ENCODE measurements around the gene VAV1. TPM values are rescaled to one million over a fixed set of nuclear protein-coding genes. Genes with fewer than 3 reads are reported as not detected.
"Not testable (repeated sequence)": the region's sequence is repeated elsewhere in the genome, so short reads cannot be mapped to it uniquely, and the experiment has no call there.

Gene VAV1
- total RNA-seq, 1 donor from 2014 or later = 161 TPM

DNA sequence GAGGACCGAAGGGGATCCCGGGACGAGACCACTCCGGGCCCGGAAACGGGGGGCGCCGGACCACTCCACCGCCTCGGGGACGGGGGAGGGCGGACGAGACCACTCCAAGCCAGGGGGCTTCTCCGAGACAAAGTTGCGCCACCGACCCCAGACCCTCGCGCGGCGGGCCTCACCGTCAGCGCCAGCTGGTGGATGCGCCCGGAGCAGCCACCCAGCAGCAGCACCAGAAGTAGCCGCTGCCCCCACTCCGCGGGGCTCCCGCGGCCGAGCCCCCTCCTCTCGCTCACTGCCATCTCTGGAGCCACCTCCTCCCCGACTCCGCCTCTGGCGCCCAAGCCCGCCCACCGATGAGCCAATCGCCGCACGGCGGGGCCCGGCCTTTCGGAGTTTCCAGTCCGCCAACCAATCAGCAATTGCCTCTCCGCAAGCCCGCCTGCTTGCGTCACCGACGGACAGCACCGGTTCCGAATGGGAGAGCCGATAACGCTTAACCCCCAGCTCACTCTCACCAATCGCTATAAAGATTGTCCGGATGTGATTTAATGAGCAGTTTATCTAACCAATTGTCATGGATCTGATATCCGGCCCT, 35.1 kb upstream of the VAV1 start, which contains the start of gene GPR108:
GPR108 (minus strand) TSS at position 297 of the 589 bp plus-strand sequence; CDS start at position 293, 4 bp downstream.
- intact Hi-C loops (cut with micrococcal nuclease) = loop anchor here (1.0 to 5.0 kb wide), 11 partner anchors 16 to 1655 kb away; partner anchors contain the start of genes DUS3L, GTF2F1, RAB11B and RANBP3

DNA sequence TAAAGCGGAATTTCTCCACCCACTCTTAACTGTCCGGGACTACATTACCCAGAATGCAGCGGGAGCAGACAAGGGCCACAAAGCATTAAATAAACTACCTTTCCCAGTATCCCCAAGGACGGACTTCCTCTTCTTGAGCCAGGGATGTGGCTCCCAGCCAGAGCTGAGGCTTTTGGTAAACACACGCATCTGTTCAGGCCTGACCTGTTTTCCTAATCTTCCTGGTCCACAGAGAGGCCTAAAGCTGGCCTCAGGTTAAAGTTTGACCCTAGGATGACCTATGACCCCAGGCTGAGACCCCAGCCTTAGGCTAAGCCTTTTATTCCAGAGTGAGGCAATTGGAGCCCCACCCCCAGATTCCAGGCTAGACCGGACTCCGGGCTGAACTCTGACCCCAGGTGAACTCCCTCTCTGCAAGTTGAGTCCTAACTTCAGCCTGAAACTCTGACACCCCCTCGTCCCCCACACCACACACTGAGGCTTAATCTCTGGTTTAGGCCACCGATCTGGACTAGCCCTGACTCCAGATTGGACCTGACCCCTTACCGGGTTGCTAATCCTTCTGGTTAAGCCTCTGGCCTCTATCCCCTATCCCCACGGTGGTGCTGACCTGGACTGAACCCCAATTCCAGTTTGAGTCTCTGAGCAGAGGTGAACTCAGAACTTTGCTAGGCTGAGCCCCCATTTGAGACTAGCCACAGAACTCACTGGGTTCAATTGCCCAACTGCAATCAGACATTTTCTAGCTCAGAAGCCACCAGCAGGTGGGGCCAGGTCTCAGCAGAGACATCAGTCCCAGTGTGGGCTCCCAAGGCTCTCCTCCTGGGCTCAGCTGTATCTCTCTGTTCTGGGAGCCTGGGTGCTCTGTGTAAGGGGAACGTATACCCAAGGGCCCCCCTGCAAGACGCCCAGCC, 34.4 kb upstream of the VAV1 start:
- intact Hi-C loops (cut with micrococcal nuclease) = loop anchor here (1.0 to 5.0 kb wide), 16 partner anchors 15 to 1654 kb away; partner anchors contain the start of genes DUS3L, GTF2F1, RAB11B and RANBP3

- intact Hi-C loops (cut with micrococcal nuclease) = loop anchor here (1.0 to 5.0 kb wide), 9 partner anchors 33 to 1653 kb away; partner anchors contain the start of genes GTF2F1, RAB11B, RANBP3 and VAV1
Observed at GRCh38 chr19:6738787-6739389, 33.6 kb upstream of the VAV1 start.

- intact Hi-C loops (cut with micrococcal nuclease) = loop anchor here (1.0 to 5.0 kb wide), 5 partner anchors 33 to 1653 kb away; partner anchors contain the start of genes GTF2F1, RAB11B, RANBP3 and VAV1
Observed at GRCh38 chr19:6739390-6739882, 33.1 kb upstream of the VAV1 start, which contains the start of gene TRIP10. TSS of gene TRIP10 (plus strand) at chr19:6739680. CDS start at chr19:6739762, 82 bp downstream.

DNA sequence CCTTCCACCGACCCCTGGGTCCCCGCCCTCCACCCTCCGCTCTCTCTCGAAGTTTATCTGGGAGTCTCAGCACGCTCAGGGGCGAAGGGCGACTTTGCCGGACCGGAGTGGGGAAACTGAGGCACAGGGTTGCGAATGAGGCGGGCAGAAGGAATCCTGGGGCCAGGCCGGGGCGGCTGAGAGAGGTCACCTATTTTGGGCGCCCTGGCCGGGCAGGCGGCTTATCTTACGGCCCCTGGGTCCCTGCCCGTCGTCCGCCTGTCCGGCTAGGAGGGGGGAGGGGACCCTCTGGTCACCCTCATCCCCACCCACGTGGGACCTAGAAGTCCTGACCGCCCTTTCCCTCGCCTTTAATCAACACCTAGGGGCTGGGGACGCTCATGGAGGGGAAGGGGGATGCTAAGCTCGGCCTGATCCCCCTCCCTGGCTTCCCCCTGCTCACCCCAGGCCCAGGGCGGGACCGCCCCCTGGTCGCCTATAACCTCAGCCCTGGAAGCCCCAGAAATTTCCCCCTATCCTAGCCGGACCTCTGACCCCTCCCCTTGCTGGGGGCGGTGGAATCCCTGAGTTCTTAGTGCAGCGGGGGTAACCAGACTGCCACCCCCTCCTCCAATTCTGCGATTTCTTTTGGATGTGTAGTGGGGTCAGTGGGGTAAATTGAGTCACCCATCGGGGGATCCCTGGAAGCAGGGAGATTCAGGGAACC, 32.5 kb upstream of the VAV1 start:
- intact Hi-C loops (cut with micrococcal nuclease) = loop anchor here (1.0 to 5.0 kb wide), 5 partner anchors 32 to 1652 kb away; partner anchors contain the start of genes GTF2F1, RAB11B, RANBP3 and VAV1

DNA sequence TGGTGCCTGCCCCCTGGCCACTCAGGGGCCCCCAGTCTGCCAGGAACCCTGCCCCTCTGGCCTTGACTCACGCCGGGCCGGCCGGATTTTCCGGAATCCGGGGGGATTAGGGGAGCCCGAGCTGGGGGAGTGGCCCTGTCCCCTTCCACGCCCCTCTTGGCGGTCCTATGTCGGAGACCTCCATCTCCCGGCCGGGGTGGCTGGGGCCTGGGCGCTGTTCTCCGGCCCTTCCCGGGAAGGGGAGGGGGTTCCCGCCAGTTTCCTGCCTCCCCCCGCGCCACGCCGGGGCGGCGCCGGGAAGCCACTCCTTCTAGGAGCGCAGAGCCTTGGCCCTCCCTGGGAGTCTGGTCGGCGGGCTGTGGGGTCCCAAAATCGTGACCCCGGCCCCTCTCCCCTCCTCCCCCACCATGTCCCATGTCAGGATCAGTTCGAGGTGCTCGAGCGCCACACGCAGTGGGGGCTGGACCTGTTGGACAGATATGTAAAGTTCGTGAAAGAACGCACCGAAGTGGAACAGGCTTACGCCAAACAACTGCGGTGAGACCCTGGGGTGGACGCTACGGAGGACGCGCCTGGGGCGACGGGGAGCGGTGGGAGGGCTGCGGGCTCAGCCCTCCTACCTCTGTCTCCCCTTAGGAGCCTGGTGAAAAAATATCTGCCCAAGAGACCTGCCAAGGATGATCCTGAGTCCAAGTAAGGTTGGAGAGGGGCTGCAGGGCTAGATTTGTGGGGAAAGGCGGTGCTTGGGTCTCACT, 31.7 kb upstream of the VAV1 start:
- intact Hi-C loops (cut with micrococcal nuclease) = no loop called here

- intact Hi-C loops (cut with micrococcal nuclease) = no loop called here
Observed at GRCh38 chr19:6743066-6743465, 29.4 kb upstream of the VAV1 start.

DNA sequence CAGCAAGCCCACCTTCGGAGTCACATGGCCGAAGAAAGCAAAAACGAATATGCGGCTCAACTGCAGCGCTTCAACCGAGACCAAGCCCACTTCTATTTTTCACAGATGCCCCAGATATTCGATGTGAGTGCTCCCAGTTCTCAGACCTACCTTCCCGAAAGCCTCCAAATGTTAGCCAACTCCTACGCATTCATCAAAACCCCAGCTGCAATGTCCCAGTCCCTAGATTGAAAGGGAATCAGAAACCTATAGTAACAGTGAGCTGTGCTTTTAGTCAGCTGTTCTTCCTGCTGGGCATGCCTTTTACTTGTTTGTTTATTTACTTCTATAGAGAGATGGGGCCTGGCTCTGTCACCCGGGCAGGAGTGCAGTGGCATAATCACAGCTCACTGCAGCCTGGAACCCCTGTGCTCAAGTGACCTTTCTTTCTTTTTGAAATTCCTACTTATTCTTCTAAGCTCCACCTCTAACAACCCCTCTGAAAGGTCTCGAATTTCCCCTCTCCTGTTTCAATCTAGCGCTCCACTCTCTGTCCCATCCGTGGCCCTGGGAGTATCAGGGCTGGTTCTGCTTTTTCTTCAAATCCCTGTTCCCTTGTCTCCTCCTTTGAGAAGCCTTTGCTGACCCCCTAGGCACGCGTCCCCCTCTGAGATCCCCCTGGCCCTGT, 28.7 kb upstream of the VAV1 start:
- intact Hi-C loops (cut with micrococcal nuclease) = no loop called here

- intact Hi-C loops (cut with micrococcal nuclease) = no loop called here
Observed at GRCh38 chr19:6744381-6745301, 27.9 kb upstream of the VAV1 start.

DNA sequence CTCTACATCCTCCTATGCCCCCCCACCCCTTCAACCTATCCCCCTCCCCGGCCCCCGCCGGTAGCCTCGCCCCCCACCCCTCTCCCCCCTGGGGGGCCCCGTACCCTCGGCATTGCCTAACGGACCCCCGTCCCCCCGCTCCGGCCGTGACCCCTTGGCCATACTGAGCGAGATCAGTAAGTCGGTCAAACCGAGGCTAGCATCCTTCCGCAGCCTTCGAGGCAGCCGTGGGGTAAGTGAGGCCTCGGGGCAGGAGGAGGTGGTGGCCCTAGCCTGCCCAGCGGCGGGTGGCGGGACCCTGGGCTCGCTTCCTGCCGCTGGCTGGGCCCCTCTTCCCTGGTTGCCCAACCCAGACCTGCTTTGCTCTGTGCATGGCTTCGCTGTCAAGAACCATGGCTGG, 26.5 kb upstream of the VAV1 start:
- intact Hi-C loops (cut with micrococcal nuclease) = no loop called here

- intact Hi-C loops (cut with micrococcal nuclease) = not testable (repeated sequence)
Observed at GRCh38 chr19:6748543-6748942, 24.0 kb upstream of the VAV1 start.

DNA sequence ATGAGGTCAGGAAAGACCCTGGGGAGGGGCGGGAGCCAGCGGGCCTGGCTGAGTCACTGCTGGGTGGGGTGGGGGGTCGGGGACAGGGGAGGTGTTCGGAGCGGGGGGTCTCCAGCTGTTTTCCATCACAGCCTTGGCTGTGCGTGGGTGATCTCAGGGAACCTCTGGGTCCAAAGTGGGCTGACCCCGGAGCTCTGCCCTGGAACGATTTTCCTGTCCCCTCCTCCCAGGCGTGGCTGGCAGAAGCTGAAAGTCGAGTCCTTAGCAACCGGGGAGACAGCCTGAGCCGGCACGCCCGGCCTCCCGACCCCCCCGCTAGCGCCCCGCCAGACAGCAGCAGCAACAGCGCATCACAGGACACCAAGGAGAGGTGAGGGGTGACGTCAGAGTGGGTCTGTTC, 22.4 kb upstream of the VAV1 start:
- intact Hi-C loops (cut with micrococcal nuclease) = no loop called here

DNA sequence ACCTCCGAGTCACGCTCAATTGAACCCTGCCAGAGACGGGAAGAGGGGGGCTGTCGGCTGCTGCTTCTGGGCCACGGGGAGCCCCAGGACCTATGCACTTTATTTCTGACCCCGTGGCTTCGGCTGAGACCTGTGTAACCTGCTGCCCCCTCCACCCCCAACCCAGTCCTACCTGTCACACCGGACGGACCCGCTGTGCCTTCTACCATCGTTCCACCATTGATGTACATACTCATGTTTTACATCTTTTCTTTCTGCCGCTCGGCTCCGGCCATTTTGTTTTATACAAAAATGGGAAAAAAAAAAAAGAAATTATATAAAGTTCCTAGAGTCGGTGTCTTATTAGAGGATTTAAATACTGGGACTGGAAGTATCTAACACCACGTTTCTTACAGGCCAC, 21.3 kb upstream of the VAV1 start:
- intact Hi-C loops (cut with micrococcal nuclease) = no loop called here

- intact Hi-C loops (cut with micrococcal nuclease) = loop anchor here (1.0 kb wide), 7 partner anchors 15 to 236 kb away; partner anchors contain the start of genes GPR108, SH2D3A and VAV1
Observed at GRCh38 chr19:6752256-6753177, 20.0 kb upstream of the VAV1 start.

DNA sequence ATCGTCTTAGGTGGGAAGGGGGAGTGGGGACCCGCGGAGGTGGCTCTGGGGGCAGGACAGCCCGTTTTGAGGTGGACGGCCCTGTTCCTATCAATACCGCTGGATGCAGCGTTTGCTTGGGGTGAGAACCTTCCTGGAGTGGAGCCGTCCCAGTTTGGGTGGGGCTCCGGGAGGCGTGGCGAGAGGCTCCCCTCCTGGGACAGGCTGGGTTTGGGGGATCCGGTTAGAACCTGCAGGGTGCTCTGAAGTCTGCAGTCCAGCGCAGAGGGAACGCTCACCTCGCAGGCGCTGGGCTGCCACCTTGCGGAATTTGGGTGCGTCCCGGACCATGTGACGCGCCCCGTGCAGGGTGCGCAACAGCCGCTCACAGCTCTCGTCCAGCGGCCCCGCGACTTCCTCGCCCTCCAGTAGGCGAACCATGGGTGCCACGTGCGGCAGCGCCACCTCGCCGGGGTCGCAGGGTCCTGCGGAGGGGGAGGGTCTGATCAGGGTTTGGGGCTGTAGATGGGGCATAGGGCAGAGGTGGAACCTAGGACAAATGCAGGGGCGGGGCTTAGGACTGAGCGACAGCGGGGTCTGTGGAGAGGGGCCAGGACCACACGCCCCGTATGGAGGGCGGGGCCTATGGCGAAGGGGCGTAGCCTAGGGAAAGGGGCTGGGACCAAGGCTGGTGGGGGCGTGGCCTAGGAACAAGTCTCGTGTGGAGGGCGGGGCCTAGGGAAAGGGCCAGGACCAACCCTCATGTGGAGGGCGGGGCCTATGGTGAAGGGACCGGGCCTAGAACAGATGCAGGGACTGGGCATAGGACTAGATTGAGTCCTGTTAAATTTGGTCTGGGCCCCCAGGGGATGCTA, 19.1 kb upstream of the VAV1 start:
- intact Hi-C loops (cut with micrococcal nuclease) = loop anchor here (1.0 kb wide), 7 partner anchors 14 to 237 kb away; partner anchors contain the start of genes GPR108, SH2D3A and VAV1

DNA sequence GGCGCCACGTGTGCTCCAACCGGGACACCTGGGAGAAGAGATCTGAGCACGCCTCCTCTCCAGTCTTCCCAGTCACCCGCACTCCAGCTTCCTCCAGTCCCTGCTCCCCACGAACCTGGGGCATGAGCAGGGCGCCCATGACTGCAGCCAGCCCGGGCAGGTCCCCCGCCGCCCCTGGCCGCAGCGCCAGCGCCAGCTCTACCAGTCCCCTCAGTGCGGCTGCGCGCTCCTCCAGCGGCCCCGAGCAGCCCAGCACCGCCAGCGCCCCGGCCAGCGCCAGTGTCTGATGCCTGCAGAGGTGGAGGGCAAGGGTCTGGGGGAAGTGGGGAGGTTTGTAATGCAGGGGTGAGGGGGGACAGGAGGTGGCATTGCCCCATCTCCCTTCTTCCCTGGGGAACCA, 18.4 kb upstream of the VAV1 start:
- intact Hi-C loops (cut with micrococcal nuclease) = no loop called here
